GM12865 (cell line): ENCODE results near the gene TBC1D12.

Experiments
- DNase-seq: peaks from one replicate; pipeline ENCODE4 v3.0.0; 2010; ENCODE audit warnings: low read depth
- H3K4me3 ChIP-seq: 2 replicates; pipeline ENCODE4 v1.5.1; 2011; ENCODE audit warnings: mild to moderate bottlenecking, low read depth, low read length, control low read depth
- CTCF ChIP-seq: IDR thresholded peaks from 2 replicates; pipeline ENCODE4 v1.5.1; 2011; ENCODE audit warnings: low read length, control low read depth, low read depth, inconsistent platforms; ENCODE audit not compliant: insufficient read depth; ENCODE audit errors: missing control alignments

TBC1D12 gene

DNA sequence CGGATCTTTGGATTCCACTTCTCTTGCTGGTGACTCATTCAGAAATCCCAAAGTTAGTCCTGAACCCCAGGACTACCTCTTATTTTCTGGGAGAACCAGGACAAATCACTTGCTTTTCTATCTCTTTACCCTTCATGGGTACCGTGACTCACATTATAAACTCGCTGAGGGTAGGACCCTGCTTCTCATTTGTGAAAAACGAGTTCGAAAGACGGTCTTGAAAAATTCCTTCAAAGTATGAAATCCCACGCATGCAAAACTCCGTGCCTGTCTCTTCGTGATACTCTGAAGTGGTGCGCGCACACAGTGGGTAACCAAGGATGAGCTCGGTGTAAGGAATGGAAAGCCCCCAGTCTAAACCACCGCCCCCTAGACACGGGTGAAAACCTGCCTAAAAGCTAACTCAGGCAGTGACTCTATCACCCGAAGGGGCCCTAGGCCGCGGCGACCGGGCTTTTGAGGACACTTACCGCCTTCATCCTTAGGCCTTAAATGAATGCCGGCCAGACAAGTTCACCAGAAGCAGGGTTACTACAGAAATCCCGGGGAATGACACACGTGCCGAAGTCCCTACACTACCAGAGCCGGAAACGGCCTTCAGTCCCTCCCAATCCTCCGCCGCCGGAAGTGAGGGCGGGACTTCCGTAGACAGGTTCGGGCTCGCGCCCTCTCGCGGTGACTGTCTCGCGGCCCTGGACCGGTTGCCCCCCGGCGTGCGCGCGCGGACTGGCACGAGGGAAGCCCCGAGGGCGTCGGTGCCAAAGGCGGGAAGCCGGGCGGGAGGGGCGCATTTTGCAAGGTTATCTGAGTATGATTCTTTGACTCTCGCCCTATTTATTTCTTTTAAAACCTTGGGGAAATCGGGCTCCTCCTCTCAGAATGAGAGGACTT is 39.7 kb upstream of the TBC1D12 start, which contains the start of gene NOC3L:
Gene NOC3L, minus strand, starts transcription at position 580 of the 891 bp plus-strand sequence. Its CDS starts 101 bp downstream, at position 479.
- peak; percentile 74 for TF ChIP-seq CTCF
- peak within 1 kb of the TSS; percentile 81 for H3K4me3 ChIP-seq
- peak; percentile 97 for DNase-seq

GRCh38 chr10:94363251-94363565 is 39.1 kb upstream of the TBC1D12 start:
- H3K4me3 ChIP-seq: peak overlapping the region; percentile 81

GRCh38 chr10:94364482-94364881 is 37.9 kb upstream of the TBC1D12 start:
- H3K4me3 ChIP-seq: no peak overlapping the region
- no peak for TF ChIP-seq CTCF
- no peak for DNase-seq

More at GRCh38 chr10:94363251-94363565, 39.1 kb upstream of the TBC1D12 start:
- no peak for TF ChIP-seq CTCF
- no peak for DNase-seq

DNA sequence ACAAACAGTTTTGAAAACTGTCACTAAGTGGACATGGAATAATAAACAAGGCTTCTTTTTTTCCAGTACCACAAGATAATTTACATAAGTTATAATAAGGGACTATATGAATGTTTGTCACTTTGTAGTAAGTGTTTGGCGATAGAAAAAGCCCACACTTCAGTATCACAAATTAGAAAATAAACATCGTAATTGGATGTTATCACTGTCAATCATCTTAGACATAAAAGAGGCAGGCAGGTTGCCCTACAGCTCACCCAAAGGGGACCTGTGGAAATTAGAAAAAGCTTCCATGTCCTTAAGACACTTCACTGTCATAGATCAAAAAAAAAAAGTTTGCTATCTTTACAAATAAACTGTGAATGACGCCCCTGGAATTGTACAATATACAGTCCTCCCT is 36.0 kb upstream of the TBC1D12 start:
- TF ChIP-seq CTCF: no peak
- H3K4me3 ChIP-seq: no peak overlapping the region
- no peak for DNase-seq

GRCh38 chr10:94370501-94370900 is 31.8 kb upstream of the TBC1D12 start:
- H3K4me3 ChIP-seq: no peak overlapping the region
- DNase-seq: no peak
- no peak for TF ChIP-seq CTCF

DNA sequence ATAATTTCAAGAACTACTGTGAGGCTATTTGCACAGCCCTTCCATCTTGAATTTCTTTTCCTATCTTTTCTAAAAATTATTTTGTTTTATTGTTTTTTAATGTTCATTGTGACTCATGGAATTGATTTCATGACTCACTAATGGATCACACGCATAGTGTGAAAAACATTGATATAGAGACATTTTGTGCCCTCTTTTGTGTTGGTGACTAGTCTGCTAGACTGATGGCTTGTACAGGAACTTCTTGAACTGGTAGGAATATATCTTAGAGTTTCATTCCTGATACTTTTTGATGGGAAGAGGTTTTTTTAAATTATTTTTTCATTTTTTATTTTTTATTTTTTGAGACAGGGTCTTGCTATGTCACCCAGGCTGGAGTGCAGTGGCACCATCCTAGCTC is 27.0 kb upstream of the TBC1D12 start:
- DNase-seq: no peak
- H3K4me3 ChIP-seq: no peak overlapping the region
- TF ChIP-seq CTCF: no peak
